Activated CD4-positive, alpha-beta T cell treated with anti-CD3 and anti-CD28 coated beads for 1 hour (primary cell): ENCODE measurements around the gene CNTN5.

Source experiments
- DNase-seq: peaks from one replicate; pipeline ENCODE4 v3.0.0-alpha.2; 2020

The CNTN5 gene

DNA sequence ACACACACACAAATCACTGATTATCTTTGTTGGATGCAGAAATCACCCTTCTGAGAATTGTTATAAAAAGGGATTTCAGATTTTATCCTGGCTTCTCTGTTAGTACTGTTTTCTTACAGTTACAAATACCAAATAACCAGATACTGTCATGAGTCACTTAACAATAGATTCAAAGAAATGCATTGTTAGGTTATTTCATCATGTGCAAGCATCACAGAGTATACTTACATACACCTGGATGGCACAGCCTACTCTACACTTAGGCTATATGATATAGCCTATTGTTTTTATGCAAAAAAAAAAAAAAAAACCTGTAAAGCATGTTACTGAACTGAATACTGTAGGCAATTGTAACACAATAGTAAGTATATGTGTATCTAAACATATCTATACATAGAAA is 1347.1 kb downstream of the CNTN5 start:
- DNase-seq: no peak

DNA sequence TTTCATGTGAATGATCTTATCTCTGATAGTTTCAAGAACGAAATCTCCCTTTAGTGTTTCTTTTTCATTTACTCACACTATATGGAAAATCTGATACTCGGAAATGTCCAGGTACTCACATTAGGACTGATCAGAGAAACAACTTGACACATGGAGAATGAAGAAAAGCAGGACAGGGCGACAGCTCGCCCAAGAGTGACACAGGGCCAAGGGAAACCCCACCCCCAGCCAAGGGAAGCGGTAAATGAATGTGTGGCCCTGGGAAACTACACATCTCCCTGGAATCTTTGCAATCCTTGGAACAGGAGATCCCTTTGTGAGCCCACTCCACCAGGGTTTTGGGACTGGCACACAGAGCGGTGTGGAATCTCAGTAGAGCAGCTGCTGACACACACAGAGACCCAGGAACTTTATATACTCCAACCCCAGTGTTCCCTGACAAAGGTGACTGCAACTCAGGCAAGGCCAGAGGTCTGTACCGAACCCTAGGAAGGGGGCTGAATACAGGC is 1362.7 kb downstream of the CNTN5 start:
- DNase-seq: no peak

DNA sequence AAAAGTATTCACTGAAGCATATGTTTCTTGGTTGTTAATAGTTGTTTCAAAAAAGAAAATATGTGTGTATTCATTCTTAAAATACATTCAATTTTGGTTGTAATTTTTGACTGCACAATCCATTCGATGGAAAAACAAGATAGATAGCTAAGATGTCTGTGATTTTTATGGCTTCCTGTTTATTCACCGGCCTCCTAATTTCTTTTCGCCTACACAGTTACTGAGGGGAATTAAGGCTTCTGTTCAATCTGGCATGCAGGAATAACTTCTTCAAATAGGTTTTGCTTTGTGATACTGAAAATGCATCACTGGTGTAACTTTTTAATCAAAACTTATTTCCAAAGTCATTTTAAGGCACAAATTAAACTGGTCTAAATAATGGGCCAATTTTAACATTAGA is 1375.5 kb downstream of the CNTN5 start:
- no peak for DNase-seq

DNA sequence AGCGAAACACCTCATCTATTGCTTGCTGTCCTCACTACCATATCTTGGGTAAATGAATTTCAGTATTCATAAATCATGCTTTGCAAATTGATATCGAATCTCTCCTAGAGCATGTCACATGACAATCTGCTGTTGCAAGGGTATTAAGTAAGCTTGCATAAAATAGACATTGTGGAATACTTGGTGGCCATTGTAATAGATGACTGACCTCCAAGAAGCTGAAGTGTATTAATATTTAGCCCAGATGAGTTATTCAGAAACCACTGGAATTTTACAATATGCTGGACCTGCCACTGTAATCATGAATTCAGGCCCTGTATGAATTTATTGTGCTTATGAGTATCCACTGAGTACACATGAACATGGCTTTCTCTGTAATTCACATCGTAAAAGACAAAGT is 1376.7 kb downstream of the CNTN5 start:
- DNase-seq: no peak

DNA sequence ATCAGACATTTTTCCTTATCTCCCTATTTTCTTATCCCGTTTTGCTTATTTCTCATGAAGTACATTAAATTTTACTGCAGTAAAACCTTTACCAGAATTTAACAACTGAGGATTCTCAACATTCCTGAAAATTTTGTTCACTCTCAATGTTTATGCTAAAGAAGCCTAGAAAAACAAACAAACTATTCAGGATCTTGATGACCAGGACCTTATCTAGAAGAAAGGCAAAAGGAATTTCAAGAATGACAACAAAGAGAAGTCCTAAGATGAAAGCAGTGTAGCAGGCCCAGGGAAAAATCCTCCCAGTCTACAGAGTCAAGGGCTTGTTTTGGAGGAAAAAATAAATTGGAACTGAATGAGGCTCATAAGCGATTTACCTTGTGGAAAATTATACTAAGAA is 1383.1 kb downstream of the CNTN5 start:
- no peak for DNase-seq

DNA sequence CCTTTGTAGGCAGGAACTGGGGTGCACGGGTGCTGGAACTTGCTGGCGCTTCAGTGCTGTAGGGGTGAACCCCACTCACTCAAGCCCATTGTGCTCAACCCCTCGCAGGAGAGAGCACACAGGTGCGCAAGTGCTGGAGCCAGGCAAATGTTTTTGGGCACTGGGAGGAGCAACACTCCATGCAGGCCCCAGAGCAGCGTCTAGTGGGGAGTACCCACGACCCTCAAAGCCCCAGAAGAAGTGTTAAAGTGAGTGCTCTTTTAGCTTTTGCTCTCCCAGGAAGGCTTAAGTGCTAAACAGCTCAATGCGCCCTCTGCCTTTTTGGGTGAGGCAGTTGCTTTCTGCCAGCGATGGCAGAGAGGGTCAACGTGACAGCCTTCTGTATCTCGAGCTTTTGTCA is 1384.2 kb downstream of the CNTN5 start:
- no peak for DNase-seq
